Heart left ventricle (tissue), 13 donors: ENCODE measurements around the gene HJURP.

Experiments used
- CTCF ChIP-seq, 12 donors: fragments of 200-600 bp; sonication (generic) in 4 of 12; IDR thresholded peaks; one replicate each; pipeline versions ENCODE4 v1.5.0 to v1.8.0; 2018 to 2022; ENCODE audit warnings: antibody characterized with exemption in 12 of 12, mild to moderate bottlenecking in 5 of 12
- POLR2A ChIP-seq, 2 donors: fragments of 450-650 bp; IDR thresholded peaks; one replicate each; pipeline ENCODE4 v1.6.1; 2017; ENCODE audit warnings: antibody characterized with exemption in 2 of 2, mild to moderate bottlenecking in 2 of 2, moderate library complexity in 2 of 2
- donor health status: ischemic (EF 13 %, LVEDD 7.1; RV severe dilation, severe dysfunction).
- donor health status: DM: no; HTN: yes; CAD: no.
- donor health status: DM: no; HTN: no; CAD: no.
- donor health status: ischemic (EF 25% LVEDD 6.9; RV normal size, moderate dysfunction).
- donor health status: ischemic (EF 25% LVEDD 5.7; RV mildly dilated, moderate dysfunction).
- donor health status: ischemic (EF 35%, LVEDD 5.7; RV mildly dilated, moderate dysfunction).
- donor health status: nonischemic (EF 11% LVEDD 7.7; RV severe dilation, severe dysfunction).
- donor health status: DM: yes; HTN: yes; CAD: no.
- donor health status: PGD.
- donor health status: ischemic (EF 29% LVEDD 5.4; RV normal size, mild dysfunction).
- donor health status: nonischemic (EF 23%, LVEDD 6.1; RV moderate dilation, normal function).

- no peak for TF ChIP-seq CTCF (IDR thresholded peaks at IDR 0.05)
- TF ChIP-seq POLR2A (IDR thresholded peaks at IDR 0.05): no peak
These were observed 21.9 kb downstream of the HJURP start for GRCh38 chr2:233832414-233832813.
